Lower leg skin (tissue), 4 donors: Measurements from ENCODE around the gene CRYGD. TPM values are rescaled to one million over a fixed set of nuclear protein-coding genes. Genes with fewer than 3 reads are reported as not detected.
"Not testable (repeated sequence)": the region's sequence is repeated elsewhere in the genome, so short reads cannot be mapped to it uniquely, and the experiment has no call there.

Source experiments
- DNase-seq, 2 donors: peaks; one replicate each; pipeline ENCODE4 v3.0.0-alpha.2; 2019; ENCODE audit warnings: low spot score in 2 of 2
- H3K4me3 ChIP-seq: fragments of 200-600 bp; sonication (generic); 2 replicates; pipeline ENCODE4 v1.5.1; 2017; ENCODE audit warnings: mild to moderate bottlenecking, low read depth; ENCODE audit not compliant: poor library complexity, severe bottlenecking
- POLR2A ChIP-seq, 2 donors: fragments of 450-650 bp; IDR thresholded peaks; one replicate each; pipeline ENCODE4 v1.6.1; 2016 to 2017; ENCODE audit warnings: antibody characterized with exemption in 2 of 2, mild to moderate bottlenecking in 1 of 2, moderate library complexity in 1 of 2
- WGBS, 2 donors: methylation state at CpG; one replicate each; pipeline ENCODE4 v1.1.5; 2018; 5-methylcytosine and 5-hydroxymethylcytosine counted together
- intact Hi-C: fragments of 100-400 bp; cut with DNase I; formaldehyde crosslinking; loops from one replicate; pipeline ENCODE4 v1.15.0; 2023; ENCODE audit warnings: low total_unique reads
- total RNA-seq, 4 donors: library from RNA; depleted of rRNA; stranded (reverse); fragments of >200 nt; gene quantifications; one replicate each; pipeline ENCODE4 v1.1.0, GENCODE V29; 2016
- TF ChIP-seq, protein P1 (sequence below), 3 donors: fragments of 450-650 bp; IDR thresholded peaks; one replicate each; pipeline ENCODE4 v1.5.1; 2016; ENCODE audit warnings: antibody characterized with exemption in 3 of 3, mild to moderate bottlenecking in 3 of 3, moderate library complexity in 2 of 3

Gene CRYGD
- total RNA-seq, result not detected

- H3K4me3 ChIP-seq, DNase-seq, intact Hi-C loops: not testable (repeated sequence)
- WGBS, 2 donors, result 11 to 13% methylated on average over 33 to 36 of the region's 46 CpGs
Observed at GRCh38 chr2:208124013-208124715, at the start of gene CRYGD. TSS of gene CRYGD (minus strand) at chr2:208124524. CDS start at chr2:208124473, 51 bp downstream.

- 50 to 68% methylated on average over 4 of the region's 4 CpGs for WGBS, 2 donors
- intact Hi-C loops, result no loop called here
- no peak overlapping the region for H3K4me3 ChIP-seq
- no peak for TF ChIP-seq POLR2A (IDR thresholded peaks at IDR 0.05)
- TF ChIP-seq, protein P1, sequence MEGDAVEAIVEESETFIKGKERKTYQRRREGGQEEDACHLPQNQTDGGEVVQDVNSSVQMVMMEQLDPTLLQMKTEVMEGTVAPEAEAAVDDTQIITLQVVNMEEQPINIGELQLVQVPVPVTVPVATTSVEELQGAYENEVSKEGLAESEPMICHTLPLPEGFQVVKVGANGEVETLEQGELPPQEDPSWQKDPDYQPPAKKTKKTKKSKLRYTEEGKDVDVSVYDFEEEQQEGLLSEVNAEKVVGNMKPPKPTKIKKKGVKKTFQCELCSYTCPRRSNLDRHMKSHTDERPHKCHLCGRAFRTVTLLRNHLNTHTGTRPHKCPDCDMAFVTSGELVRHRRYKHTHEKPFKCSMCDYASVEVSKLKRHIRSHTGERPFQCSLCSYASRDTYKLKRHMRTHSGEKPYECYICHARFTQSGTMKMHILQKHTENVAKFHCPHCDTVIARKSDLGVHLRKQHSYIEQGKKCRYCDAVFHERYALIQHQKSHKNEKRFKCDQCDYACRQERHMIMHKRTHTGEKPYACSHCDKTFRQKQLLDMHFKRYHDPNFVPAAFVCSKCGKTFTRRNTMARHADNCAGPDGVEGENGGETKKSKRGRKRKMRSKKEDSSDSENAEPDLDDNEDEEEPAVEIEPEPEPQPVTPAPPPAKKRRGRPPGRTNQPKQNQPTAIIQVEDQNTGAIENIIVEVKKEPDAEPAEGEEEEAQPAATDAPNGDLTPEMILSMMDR (IDR thresholded peaks at IDR 0.05), result no peak
- peak in 1 of 2 donors; percentile 39 for DNase-seq
Observed at GRCh38 chr2:208172125-208172524, 47.8 kb upstream of the CRYGD start.

- intact Hi-C loops, result no loop called here
- 46 to 53% methylated on average over 2 of the region's 2 CpGs for WGBS, 2 donors
- no peak for DNase-seq
Observed at GRCh38 chr2:208164951-208165755, 40.8 kb upstream of the CRYGD start.

GRCh38 chr2:208163489-208163888, 39.2 kb upstream of the CRYGD start, which contains the start of gene CRYGA:
TSS of gene CRYGA (minus strand) at chr2:208163589. CDS start at chr2:208163556, 33 bp downstream.
- intact Hi-C loops, result no loop called here
- TF ChIP-seq, protein P1 (IDR thresholded peaks at IDR 0.05), result no peak
- no peak for TF ChIP-seq POLR2A (IDR thresholded peaks at IDR 0.05)
- DNase-seq, result no peak
- no peak within 1 kb of the TSS for H3K4me3 ChIP-seq
- WGBS, 2 donors, result 71 to 75% methylated on average over 2 of the region's 2 CpGs

More at GRCh38 chr2:208164951-208165755, 40.8 kb upstream of the CRYGD start:
- H3K4me3 ChIP-seq, result no peak overlapping the region
- TF ChIP-seq POLR2A (IDR thresholded peaks at IDR 0.05), result no peak
- TF ChIP-seq, protein P1 (IDR thresholded peaks at IDR 0.05), result no peak

- WGBS, 2 donors, result 42 to 45% methylated on average over 2 of the region's 2 CpGs
- no peak for TF ChIP-seq POLR2A (IDR thresholded peaks at IDR 0.05)
- TF ChIP-seq, protein P1 (IDR thresholded peaks at IDR 0.05), result no peak
- no peak for DNase-seq
- intact Hi-C loops, result no loop called here
- no peak overlapping the region for H3K4me3 ChIP-seq
Observed at GRCh38 chr2:208156439-208156838, 32.1 kb upstream of the CRYGD start.

DNA sequence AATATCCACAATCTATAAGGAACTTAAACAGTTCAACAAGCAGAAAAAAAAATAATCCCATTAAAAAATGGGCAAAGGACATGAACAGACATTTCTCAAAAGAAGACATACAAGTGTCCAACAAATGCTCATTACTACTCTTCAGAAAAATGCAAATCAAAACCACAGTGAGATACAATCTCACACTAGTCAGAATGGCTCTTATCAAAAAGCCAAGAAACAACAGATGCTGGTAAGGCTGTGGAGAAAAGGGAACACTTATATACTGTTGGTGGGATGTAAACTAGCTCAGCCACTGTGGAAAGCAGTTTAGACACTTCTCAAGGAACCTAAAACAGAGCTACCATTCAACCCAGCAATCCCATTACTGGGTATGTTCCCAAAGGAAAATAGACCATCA, 28.8 kb upstream of the CRYGD start:
- TF ChIP-seq POLR2A (IDR thresholded peaks at IDR 0.05), result no peak
- TF ChIP-seq, protein P1 (IDR thresholded peaks at IDR 0.05), result no peak
- H3K4me3 ChIP-seq, result no peak overlapping the region
- intact Hi-C loops, result no loop called here
- DNase-seq, result no peak
